ENCODE results near the gene CDH13.

The CDH13 gene

GRCh38 chr16:82594114-82594513, 32.7 kb upstream of the CDH13 start (continued):
- TF ChIP-seq TSHZ2 (CRISPR knock-in tag; IDR thresholded peaks at IDR 0.05) (no peak), CSDC2 (CRISPR knock-in tag; IDR thresholded peaks at IDR 0.05) (no peak), ZNF70 (CRISPR knock-in tag; IDR thresholded peaks at IDR 0.05) (no peak), ESRRG (CRISPR knock-in tag; IDR thresholded peaks at IDR 0.05) (no peak)

- TF ChIP-seq POU6F1 (CRISPR knock-in tag; IDR thresholded peaks at IDR 0.05; ENCODE audit: borderline replicate concordance, low read depth) = no peak
- no peak for TF ChIP-seq ESRRG (CRISPR knock-in tag; IDR thresholded peaks at IDR 0.05)
- no peak for ATAC-seq
Observed at GRCh38 chr16:82598771-82599170, 28.0 kb upstream of the CDH13 start.

- TF ChIP-seq ARNTL (CRISPR knock-in tag; IDR thresholded peaks at IDR 0.05; ENCODE audit: borderline replicate concordance, low read depth) (no peak), ISL1 (CRISPR knock-in tag; IDR thresholded peaks at IDR 0.05) (no peak), SNAI2 (CRISPR knock-in tag; IDR thresholded peaks at IDR 0.05) (no peak), ZNF565 (CRISPR knock-in tag; conservative IDR thresholded peaks at IDR 0.05; ENCODE audit: low read depth) (no peak), ZNF70 (CRISPR knock-in tag; IDR thresholded peaks at IDR 0.05) (no peak), ZFP3 (CRISPR knock-in tag; IDR thresholded peaks at IDR 0.05) (no peak), PPARA (CRISPR knock-in tag; IDR thresholded peaks at IDR 0.05; ENCODE audit: borderline replicate concordance) (no peak), POU6F1 (CRISPR knock-in tag; IDR thresholded peaks at IDR 0.05; ENCODE audit: borderline replicate concordance, low read depth) (no peak), CSRNP3 (CRISPR knock-in tag; IDR thresholded peaks at IDR 0.05) (no peak), ZFP30 (CRISPR knock-in tag; IDR thresholded peaks at IDR 0.05) (no peak), CSDC2 (CRISPR knock-in tag; IDR thresholded peaks at IDR 0.05) (no peak), RARB (CRISPR knock-in tag; IDR thresholded peaks at IDR 0.05) (no peak), ESRRG (CRISPR knock-in tag; IDR thresholded peaks at IDR 0.05) (no peak), GLIS3 (CRISPR knock-in tag; IDR thresholded peaks at IDR 0.05) (no peak), TOX (CRISPR knock-in tag; IDR thresholded peaks at IDR 0.05; ENCODE audit: borderline replicate concordance) (no peak), ZC3H10 (CRISPR knock-in tag; IDR thresholded peaks at IDR 0.05) (no peak), CREB5 (CRISPR knock-in tag; IDR thresholded peaks at IDR 0.05; ENCODE audit: low read depth) (no peak), BACH2 (CRISPR knock-in tag; IDR thresholded peaks at IDR 0.05; ENCODE audit: borderline replicate concordance) (no peak)
- ATAC-seq = no peak
Observed at GRCh38 chr16:82601989-82602640, 24.7 kb upstream of the CDH13 start.

Measured in SK-N-SH treated with all-trans-retinoic acid at 6 μM for 48 hours (cell line).